HepG2 (cell line): ENCODE results near the gene OR2K2. TPM values are rescaled to one million over a fixed set of nuclear protein-coding genes. Genes with fewer than 3 reads are reported as not detected.

ENCODE experiments used
- ATF1 ChIP-seq: IDR thresholded peaks from 2 replicates; pipeline ENCODE4 v1.6.1; 2016; ENCODE audit warnings: mild to moderate bottlenecking, control low read depth
- ATF4 ChIP-seq, 2 experiments: fragments of 450-650 bp in 1 of 2; sonication (generic) in 1 of 2; formaldehyde crosslinking; IDR thresholded peaks; 2 replicates each; pipeline versions ENCODE4 v1.5.0 to v1.8.0; 2020 to 2022; ENCODE audit warnings: mild to moderate bottlenecking in 1 of 2, missing genetic modification reagents in 1 of 2
- CREM ChIP-seq, 2 experiments: sonication (generic) in 1 of 2; formaldehyde crosslinking in 1 of 2; IDR thresholded peaks; 2 replicates each; pipeline versions ENCODE4 v1.4.0 to v1.6.1; 2016 to 2020; ENCODE audit warnings: antibody characterized with exemption in 1 of 2, mild to moderate bottlenecking in 1 of 2, missing genetic modification reagents in 1 of 2
- ELF3 ChIP-seq: IDR thresholded peaks from 2 replicates; pipeline ENCODE4 v1.6.1; 2016; ENCODE audit warnings: missing genetic modification reagents, missing compliant biosample characterization
- EP300 ChIP-seq, 3 experiments: sonication (generic) in 1 of 3; formaldehyde crosslinking in 1 of 3; IDR thresholded peaks; 2 replicates each; pipeline versions ENCODE4 v1.5.1 to v1.6.1; 2011 to 2020; ENCODE audit warnings: low read depth in 2 of 3, low read length in 2 of 3, borderline replicate concordance in 1 of 3, improper control_type of control experiment in 1 of 3, mild to moderate bottlenecking in 1 of 3, missing genetic modification reagents in 1 of 3, moderate library complexity in 1 of 3
- GABPB1 ChIP-seq: IDR thresholded peaks from 2 replicates; pipeline ENCODE4 v1.6.1; 2016; ENCODE audit warnings: mild to moderate bottlenecking, missing genetic modification reagents, moderate library complexity, missing compliant biosample characterization
- HMG20A ChIP-seq: IDR thresholded peaks from 2 replicates; pipeline ENCODE4 v1.6.1; 2016; ENCODE audit warnings: borderline replicate concordance
- HOXD1 ChIP-seq: sonication (generic); formaldehyde crosslinking; IDR thresholded peaks from 2 replicates; pipeline ENCODE4 v1.5.0; 2020; ENCODE audit warnings: missing genetic modification reagents
- NAIF1 ChIP-seq: sonication (generic); formaldehyde crosslinking; IDR thresholded peaks from 2 replicates; pipeline ENCODE4 v1.5.0; 2020; ENCODE audit warnings: mild to moderate bottlenecking, missing genetic modification reagents, borderline replicate concordance
- NFAT5 ChIP-seq: sonication (generic); formaldehyde crosslinking; IDR thresholded peaks from 2 replicates; pipeline ENCODE4 v1.4.0; 2020; ENCODE audit warnings: missing genetic modification reagents
- PTBP1 ChIP-seq: fragments of 200-400 bp; formaldehyde crosslinking; IDR thresholded peaks from 2 replicates; pipeline ENCODE4 v1.6.1; 2018; ENCODE audit warnings: low read length, low read depth; ENCODE audit not compliant: poor library complexity, severe bottlenecking
- RARA ChIP-seq: IDR thresholded peaks from 2 replicates; pipeline ENCODE4 v1.6.1; 2016; ENCODE audit warnings: missing genetic modification reagents, missing compliant biosample characterization
- SIX1 ChIP-seq: sonication (generic); formaldehyde crosslinking; IDR thresholded peaks from 2 replicates; pipeline ENCODE4 v1.4.0; 2020; ENCODE audit warnings: missing genetic modification reagents, borderline replicate concordance
- ZNF567 ChIP-seq: sonication (generic); formaldehyde crosslinking; IDR thresholded peaks from 2 replicates; pipeline ENCODE4 v1.8.1; 2023; ENCODE audit warnings: mild to moderate bottlenecking, missing genetic modification reagents, borderline replicate concordance
- ZNF614 ChIP-seq: IDR thresholded peaks from 2 replicates; pipeline ENCODE4 v1.6.1; 2018; ENCODE audit warnings: missing biosample characterization, missing genetic modification reagents, inconsistent platforms, borderline replicate concordance
- ZNF766 ChIP-seq: sonication (generic); formaldehyde crosslinking; IDR thresholded peaks from 2 replicates; pipeline ENCODE4 v1.5.0; 2020; ENCODE audit warnings: missing genetic modification reagents, borderline replicate concordance
- ZNF891 ChIP-seq: sonication (generic); formaldehyde crosslinking; IDR thresholded peaks from 2 replicates; pipeline ENCODE4 v1.5.0; 2020; ENCODE audit warnings: mild to moderate bottlenecking, missing genetic modification reagents
- ZSCAN29 ChIP-seq: sonication (generic); formaldehyde crosslinking; conservative IDR thresholded peaks from 2 replicates; pipeline ENCODE4 v1.4.0; 2020; ENCODE audit warnings: mild to moderate bottlenecking, missing genetic modification reagents
- polyA plus RNA-seq, 8 experiments: library from polyadenylated mRNA; depleted of rRNA in 3 of 8; stranded (reverse) in 7 of 8; unstranded in 1 of 8; fragments of >200 nt; fragmentation: Illumina TruSeq in 4 of 8; extraction: Trizol in 4 of 8; gene quantifications; 2 replicates each; pipeline versions ENCODE4 v1.2.1 to v1.2.3, GENCODE V29; 2011 to 2016; ENCODE audit warnings: low read depth in 4 of 8, missing spikeins in 1 of 8, mixed read lengths in 1 of 8; ENCODE audit not compliant: insufficient read depth in 1 of 8
- total RNA-seq, 5 experiments: library from RNA; depleted of rRNA; stranded (reverse); fragments of >200 nt; fragmentation: Illumina TruSeq; extraction: Trizol; gene quantifications; 2 replicates each; pipeline ENCODE4 v1.2.3, GENCODE V29; 2016; ENCODE audit warnings: low read depth in 1 of 5
- TF ChIP-seq, protein P1 (sequence below): sonication (generic); formaldehyde crosslinking; IDR thresholded peaks from 2 replicates; pipeline ENCODE4 v1.4.0; 2020; ENCODE audit warnings: missing genetic modification reagents
- TF ChIP-seq, protein P2 (sequence below): sonication (generic); formaldehyde crosslinking; IDR thresholded peaks from 2 replicates; pipeline ENCODE4 v1.4.0; 2020; ENCODE audit warnings: low read depth, mild to moderate bottlenecking, missing genetic modification reagents

The OR2K2 gene
- total and polyA plus RNA-seq, 2 of the 13 experiments (the other 11 are each of a cell fraction or from before 2014, with no cell fraction given) = not detected

GRCh38 chr9:111348821-111349271 lies 18.8 kb upstream of the OR2K2 start (continued):
- TF ChIP-seq GABPB1 = peak; percentile 25; the same call in 1 of the 2 replicates
- TF ChIP-seq RARA (CRISPR knock-in tag) = peak; percentile 93
- peak in 1 of 2 experiments; percentile 87; a peak in 2 of 4 replicates for TF ChIP-seq EP300 (IDR thresholded peaks at IDR 0.05; ENCODE audit: low read depth in 2 of 2, low read length in 2 of 2)
- TF ChIP-seq EP300 (CRISPR knock-in tag; IDR thresholded peaks at IDR 0.05; ENCODE audit: borderline replicate concordance) = peak; percentile 51; the same call in 1 of the 2 replicates
- TF ChIP-seq ATF1 (CRISPR knock-in tag) = peak; percentile 33; the same call in 1 of the 2 replicates
- peak; percentile 68 for TF ChIP-seq CREM (IDR thresholded peaks at IDR 0.05)
- no peak for TF ChIP-seq CREM (CRISPR knock-in tag; IDR thresholded peaks at IDR 0.05)
- TF ChIP-seq ZNF891 (CRISPR knock-in tag) = no peak
- 0 out of 2 replicates have a peak, but pooled peaks have one; percentile 36 for TF ChIP-seq ZNF614 (CRISPR knock-in tag)
- peak; percentile 100 for TF ChIP-seq HMG20A (CRISPR knock-in tag)
- TF ChIP-seq PTBP1 = no peak
- TF ChIP-seq, protein P1, sequence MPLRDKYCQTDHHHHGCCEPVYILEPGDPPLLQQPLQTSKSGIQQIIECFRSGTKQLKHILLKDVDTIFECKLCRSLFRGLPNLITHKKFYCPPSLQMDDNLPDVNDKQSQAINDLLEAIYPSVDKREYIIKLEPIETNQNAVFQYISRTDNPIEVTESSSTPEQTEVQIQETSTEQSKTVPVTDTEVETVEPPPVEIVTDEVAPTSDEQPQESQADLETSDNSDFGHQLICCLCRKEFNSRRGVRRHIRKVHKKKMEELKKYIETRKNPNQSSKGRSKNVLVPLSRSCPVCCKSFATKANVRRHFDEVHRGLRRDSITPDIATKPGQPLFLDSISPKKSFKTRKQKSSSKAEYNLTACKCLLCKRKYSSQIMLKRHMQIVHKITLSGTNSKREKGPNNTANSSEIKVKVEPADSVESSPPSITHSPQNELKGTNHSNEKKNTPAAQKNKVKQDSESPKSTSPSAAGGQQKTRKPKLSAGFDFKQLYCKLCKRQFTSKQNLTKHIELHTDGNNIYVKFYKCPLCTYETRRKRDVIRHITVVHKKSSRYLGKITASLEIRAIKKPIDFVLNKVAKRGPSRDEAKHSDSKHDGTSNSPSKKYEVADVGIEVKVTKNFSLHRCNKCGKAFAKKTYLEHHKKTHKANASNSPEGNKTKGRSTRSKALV (CRISPR knock-in tag) = no peak
- TF ChIP-seq NFAT5 = no peak
- TF ChIP-seq ATF4 (CRISPR knock-in tag; IDR thresholded peaks at IDR 0.05) = peak in 1 of 2 experiments; percentile 77; a peak in 2 of 4 replicates
- TF ChIP-seq, protein P2, sequence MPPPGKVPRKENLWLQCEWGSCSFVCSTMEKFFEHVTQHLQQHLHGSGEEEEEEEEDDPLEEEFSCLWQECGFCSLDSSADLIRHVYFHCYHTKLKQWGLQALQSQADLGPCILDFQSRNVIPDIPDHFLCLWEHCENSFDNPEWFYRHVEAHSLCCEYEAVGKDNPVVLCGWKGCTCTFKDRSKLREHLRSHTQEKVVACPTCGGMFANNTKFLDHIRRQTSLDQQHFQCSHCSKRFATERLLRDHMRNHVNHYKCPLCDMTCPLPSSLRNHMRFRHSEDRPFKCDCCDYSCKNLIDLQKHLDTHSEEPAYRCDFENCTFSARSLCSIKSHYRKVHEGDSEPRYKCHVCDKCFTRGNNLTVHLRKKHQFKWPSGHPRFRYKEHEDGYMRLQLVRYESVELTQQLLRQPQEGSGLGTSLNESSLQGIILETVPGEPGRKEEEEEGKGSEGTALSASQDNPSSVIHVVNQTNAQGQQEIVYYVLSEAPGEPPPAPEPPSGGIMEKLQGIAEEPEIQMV (CRISPR knock-in tag) = no peak
- no peak for TF ChIP-seq ZNF567
- no peak for TF ChIP-seq ZSCAN29 (CRISPR knock-in tag)
- no peak for TF ChIP-seq ZNF766 (CRISPR knock-in tag)
- TF ChIP-seq HOXD1 = peak; percentile 66; the same call in 1 of the 2 replicates
- no peak for TF ChIP-seq NAIF1 (CRISPR knock-in tag)
- peak; percentile 91 for TF ChIP-seq ELF3 (CRISPR knock-in tag)
- peak; percentile 87; the same call in 1 of the 2 replicates for TF ChIP-seq SIX1 (CRISPR knock-in tag)
